GM12878 (cell line): ENCODE results near the gene ADM2. TPM values are rescaled to one million over a fixed set of nuclear protein-coding genes. Genes with fewer than 3 reads are reported as not detected.

Experiments used
- ATAC-seq: fragments of 200-7000 bp; cut with Tn5 transposase; 3 replicates; pipeline ENCODE4 v1.9.1; 2020; ENCODE audit warnings: mild to moderate bottlenecking, moderate library complexity
- BruUV-seq: library from RNA; stranded (reverse); fragments of 400-500 nt; replicated peaks from 2 replicates; lab custom pipeline; 2021; lab: Mats Ljungman, UMichigan
- CTCF ChIA-PET: fragments of 300-600 bp; sonication (Branson Sonifier 250); formaldehyde crosslinking; extraction: SDS; loops from one replicate; lab custom pipeline; 2021; ENCODE audit warnings: inconsistent platforms; lab: Yijun Ruan, JAX
- POLR2A ChIA-PET: fragments of 350-600 bp; formaldehyde crosslinking; extraction: SDS; loops from one replicate; lab custom pipeline; 2021; ENCODE audit warnings: inconsistent platforms; lab: Charles Lee
- RAD21 ChIA-PET: fragments of 300-600 bp; sonication (Branson Sonifier 250); formaldehyde crosslinking; loops from one replicate; lab custom pipeline; 2023; ENCODE audit warnings: antibody characterized with exemption; ENCODE audit not compliant: unreplicated experiment; lab: Charles Lee
- SMC1A ChIA-PET: fragments of 300-600 bp; sonication (Branson Sonifier 250); formaldehyde crosslinking; loops from one replicate; lab custom pipeline; 2023; ENCODE audit not compliant: unreplicated experiment, uncharacterized antibody; lab: Charles Lee
- DNase-seq: peaks from one replicate; pipeline ENCODE4 v3.0.0-alpha.2; 2011; ENCODE audit warnings: low read depth, low spot score
- FAIRE-seq: peaks from 3 replicates; lab custom pipeline; 2011; peaks lifted over from hg19 to GRCh38; lab: Jason Lieb, UNC
- H2AFZ ChIP-seq: 2 replicates; pipeline ENCODE4 v1.6.0; 2011; ENCODE audit warnings: low read depth, low read length, control low read depth; ENCODE audit not compliant: control insufficient read depth
- H3K27ac ChIP-seq: 2 replicates; pipeline ENCODE4 v1.5.1; 2011; ENCODE audit warnings: control low read depth; ENCODE audit not compliant: control insufficient read depth, insufficient read depth
- H3K27me3 ChIP-seq, 2 experiments: replicated peaks in 1 of 2; 2 replicates each; pipeline versions ENCODE4 v1.6.0 to v1.6.1; 2011; ENCODE audit warnings: low read length in 1 of 2; ENCODE audit not compliant: control insufficient read depth in 2 of 2, insufficient read depth in 2 of 2
- H3K36me3 ChIP-seq, 2 experiments: 2 replicates each; pipeline ENCODE4 v1.5.1; 2011; ENCODE audit warnings: low read length in 1 of 2; ENCODE audit not compliant: control insufficient read depth in 2 of 2, insufficient read depth in 2 of 2
- H3K4me1 ChIP-seq: 2 replicates; pipeline ENCODE4 v1.6.1; 2011; ENCODE audit warnings: mild to moderate bottlenecking, low read length, moderate library complexity, mixed read lengths; ENCODE audit not compliant: control insufficient read depth, insufficient read depth
- H3K4me2 ChIP-seq: 2 replicates; pipeline ENCODE4 v1.6.0; 2011; ENCODE audit warnings: control low read depth; ENCODE audit not compliant: control insufficient read depth, insufficient read depth
- H3K4me3 ChIP-seq: fragments of 200-600 bp; sonication (generic); 2 replicates; pipeline ENCODE4 v1.5.1; 2016
- H3K79me2 ChIP-seq: 2 replicates; pipeline ENCODE4 v1.6.0; 2011; ENCODE audit warnings: low read length; ENCODE audit not compliant: control insufficient read depth, insufficient read depth
- H3K9ac ChIP-seq: 2 replicates; pipeline ENCODE4 v1.8.0; 2011; ENCODE audit warnings: low read length, control low read depth, mixed read lengths; ENCODE audit not compliant: control insufficient read depth, insufficient read depth
- H3K9me3 ChIP-seq: replicated peaks from 3 replicates; pipeline ENCODE4 v1.5.1; 2011; ENCODE audit warnings: mild to moderate bottlenecking, low read length; ENCODE audit not compliant: control insufficient read depth, insufficient read depth
- H4K20me1 ChIP-seq: 2 replicates; pipeline ENCODE4 v1.6.0; 2011; ENCODE audit not compliant: control insufficient read depth, insufficient read depth
- CTCF ChIP-seq, 3 experiments: IDR thresholded peaks in 2 of 3; conservative IDR thresholded peaks in 1 of 3; 2 replicates each; pipeline ENCODE4 v1.5.1; 2011; ENCODE audit warnings: low read depth in 3 of 3, low read length in 3 of 3, mild to moderate bottlenecking in 3 of 3, control low read depth in 2 of 3, moderate library complexity in 2 of 3, inconsistent platforms in 1 of 3, mixed read lengths in 1 of 3; ENCODE audit not compliant: control insufficient read depth in 2 of 3, insufficient read depth in 1 of 3; ENCODE audit errors: extremely low read depth in 1 of 3
- E4F1 ChIP-seq: fragments of 450-650 bp; IDR thresholded peaks from 2 replicates; pipeline ENCODE4 v1.6.1; 2018; ENCODE audit warnings: borderline replicate concordance, mild to moderate bottlenecking; ENCODE audit not compliant: partially characterized antibody
- ETV6 ChIP-seq, 2 experiments: fragments of 450-650 bp in 1 of 2; IDR thresholded peaks in 1 of 2; conservative IDR thresholded peaks in 1 of 2; 2 replicates each; pipeline ENCODE4 v1.6.1; 2014; ENCODE audit warnings: antibody characterized with exemption in 1 of 2, borderline replicate concordance in 1 of 2, low read depth in 1 of 2, mild to moderate bottlenecking in 1 of 2, moderate library complexity in 1 of 2
- JUNB ChIP-seq: IDR thresholded peaks from 2 replicates; pipeline ENCODE4 v1.6.1; 2016; ENCODE audit warnings: antibody characterized with exemption, mild to moderate bottlenecking
- KDM1A ChIP-seq: fragments of 200-600 bp; sonication (generic); IDR thresholded peaks from 2 replicates; pipeline ENCODE4 v1.6.1; 2016; ENCODE audit warnings: borderline replicate concordance
- MTA3 ChIP-seq: IDR thresholded peaks from 2 replicates; pipeline ENCODE4 v1.6.1; 2012; ENCODE audit warnings: low read length, inconsistent platforms, borderline replicate concordance
- NFXL1 ChIP-seq: fragments of 450-650 bp; IDR thresholded peaks from 2 replicates; pipeline ENCODE4 v1.6.1; 2017; ENCODE audit warnings: antibody characterized with exemption, mild to moderate bottlenecking, borderline replicate concordance
- NRF1 ChIP-seq: conservative IDR thresholded peaks from 2 replicates; pipeline ENCODE4 v1.6.1; 2011; ENCODE audit warnings: mild to moderate bottlenecking, low read depth, low read length, improper control_type of control experiment
- PML ChIP-seq: IDR thresholded peaks from 2 replicates; pipeline ENCODE4 v1.6.1; 2012; ENCODE audit warnings: low read length, inconsistent platforms
- RBBP5 ChIP-seq: fragments of 200-600 bp; sonication (generic); conservative IDR thresholded peaks from 2 replicates; pipeline ENCODE4 v1.6.1; 2016
- RFX5 ChIP-seq: IDR thresholded peaks from 2 replicates; pipeline ENCODE4 v1.6.1; 2011; ENCODE audit warnings: low read depth, low read length, improper control_type of control experiment
- SMAD5 ChIP-seq: IDR thresholded peaks from 2 replicates; pipeline ENCODE4 v1.6.1; 2016; ENCODE audit warnings: antibody characterized with exemption, low read depth
- SUZ12 ChIP-seq: fragments of 200-600 bp; sonication (generic); IDR thresholded peaks from one replicate; pipeline ENCODE4 v1.6.1; 2018; ENCODE audit warnings: antibody characterized with exemption, mild to moderate bottlenecking; ENCODE audit not compliant: unreplicated experiment
- TCF7 ChIP-seq: IDR thresholded peaks from 2 replicates; pipeline ENCODE4 v1.6.1; 2014; ENCODE audit warnings: antibody characterized with exemption, borderline replicate concordance
- ZBED1 ChIP-seq: IDR thresholded peaks from 2 replicates; pipeline ENCODE4 v1.6.1; 2016; ENCODE audit warnings: borderline replicate concordance
- WGBS: methylation state at CpG from one replicate; pipeline ENCODE4 v1.1.6; 2016; ENCODE audit warnings: low lambda C conversion rate; ENCODE audit not compliant: insufficient replicate concordance, insufficient coverage; ENCODE audit errors: missing lambda C conversion rate; 5-methylcytosine and 5-hydroxymethylcytosine counted together
- in situ Hi-C: fragments of 300-500 bp; cut with MboI; formaldehyde crosslinking; loops from 9 replicates; pipeline ENCODE4 v1.14.3; 2018; ENCODE audit warnings: mixed read lengths
- intact Hi-C: fragments of 100-400 bp; cut with micrococcal nuclease; formaldehyde crosslinking; loops from one replicate; pipeline ENCODE4 v1.14.2; 2022; ENCODE audit not compliant: unreplicated experiment
- polyA plus RNA-seq, 11 experiments: library from polyadenylated mRNA; depleted of rRNA in 4 of 11; unstranded in 6 of 11; stranded (reverse) in 5 of 11; fragments of >200 nt; fragmentation: Nextera tagmentation in 4 of 11; fragmentation: Illumina TruSeq in 1 of 11; extraction: Ambion mirVana in 4 of 11; extraction: Trizol in 1 of 11; gene quantifications; 1 replicate in 1 of 11; 2 replicates in 10 of 11; pipeline versions ENCODE4 v1.2.1 to v1.2.3, GENCODE V29; 2011 to 2016; ENCODE audit warnings: inconsistent platforms in 2 of 11, missing spikeins in 2 of 11, low read depth in 1 of 11
- total RNA-seq, 4 experiments: library from RNA; depleted of rRNA in 3 of 4; stranded (reverse); fragments of >200 nt in 3 of 4; fragmentation: Illumina TruSeq in 1 of 4; extraction: Trizol in 1 of 4; gene quantifications; 2 replicates each; pipeline versions ENCODE4 v1.2.1 to v1.2.3, GENCODE V29; 2013 to 2021
- TF ChIP-seq, protein P1 (sequence below): fragments of 450-650 bp; IDR thresholded peaks from 2 replicates; pipeline ENCODE4 v1.6.1; 2014; ENCODE audit warnings: mild to moderate bottlenecking

ADM2 gene
- total and polyA plus RNA-seq, 10 of the 15 experiments (the other 5 are each of a cell fraction or from before 2014, with no cell fraction given): 0.02 to 0.33 (median 0.12) TPM; not detected in 2

- TF ChIP-seq JUNB (no peak), NFXL1 (no peak)
Measured at GRCh38 chr22:50475652-50476002, 5.7 kb upstream of the ADM2 start (continued).

- SMC1A ChIA-PET: no interaction called here
- FAIRE-seq (no peak), DNase-seq (no peak)
- Histone ChIP-seq H3K36me3 (0 out of 4 replicates have a peak, but pooled peaks cover 0 to 4% of the 10 kb centered on the region in 2 experiments), H4K20me1 (no peaks in the 10 kb centered on the region), H3K4me2 (no peak overlapping the region)
- intact Hi-C loops (loop anchor here (10.0 kb wide), 1 partner anchor 232 kb away; the partner anchor contains the start of gene TUBGCP6), in situ Hi-C loops (no loop called here)
- BruUV-seq: no TSS peak
- TF ChIP-seq CTCF (IDR thresholded peaks at IDR 0.05 in 2 of 3, conservative IDR thresholded peaks at IDR 0.05 in 1 of 3; ENCODE audit: control insufficient read depth in 2 of 3, extremely low read depth in 1 of 3, insufficient read depth in 1 of 3, low read depth in 3 of 3, low read length in 3 of 3) (no peak), SUZ12 (no peak), RBBP5 (no peak), SMAD5 (no peak), RFX5 (no peak), PML (no peak), MTA3 (no peak), ZBED1 (no peak), ETV6 (conservative IDR thresholded peaks at IDR 0.05 in 1 of 2, IDR thresholded peaks at IDR 0.05 in 1 of 2; ENCODE audit: borderline replicate concordance in 1 of 2, low read depth in 1 of 2) (no peak), TCF7 (no peak), KDM1A (no peak), E4F1 (no peak), NRF1 (no peak)
- TF ChIP-seq, protein P1, sequence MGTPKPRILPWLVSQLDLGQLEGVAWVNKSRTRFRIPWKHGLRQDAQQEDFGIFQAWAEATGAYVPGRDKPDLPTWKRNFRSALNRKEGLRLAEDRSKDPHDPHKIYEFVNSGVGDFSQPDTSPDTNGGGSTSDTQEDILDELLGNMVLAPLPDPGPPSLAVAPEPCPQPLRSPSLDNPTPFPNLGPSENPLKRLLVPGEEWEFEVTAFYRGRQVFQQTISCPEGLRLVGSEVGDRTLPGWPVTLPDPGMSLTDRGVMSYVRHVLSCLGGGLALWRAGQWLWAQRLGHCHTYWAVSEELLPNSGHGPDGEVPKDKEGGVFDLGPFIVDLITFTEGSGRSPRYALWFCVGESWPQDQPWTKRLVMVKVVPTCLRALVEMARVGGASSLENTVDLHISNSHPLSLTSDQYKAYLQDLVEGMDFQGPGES: no peak
- TF ChIP-seq, all 136 proteins: peak for 0
- Histone ChIP-seq H3K9me3 (no peaks in the 10 kb centered on the region), H3K9ac (no peak overlapping the region), H3K4me3 (no peak overlapping the region), H3K4me1 (peaks cover 24% of the 10 kb centered on the region), H3K79me2 (peaks cover 25% of the 10 kb centered on the region), H3K27ac (no peak overlapping the region), H3K27me3 (peaks cover 0 to 3% of the 10 kb centered on the region in 2 experiments; a peak in 2 of 4 replicates), H2AFZ (peak overlapping the region; percentile 43; the same call in 1 of the 2 replicates)
- ChIA-PET POLR2A (no interaction called here), RAD21 (no interaction called here), CTCF (no interaction called here)
- ATAC-seq: no peak
- WGBS: 41% methylated on average over 7 of the region's 7 CpGs
Measured at GRCh38 chr22:50476868-50477267, 4.5 kb upstream of the ADM2 start.
